Stomach (tissue), 4 donors: ENCODE results near the gene DUOX2.

ENCODE experiments used
- CTCF ChIP-seq, 7 experiments: fragments of 450-650 bp in 4 of 7; fragments of 200-600 bp in 3 of 7; sonication (generic) in 3 of 7; IDR thresholded peaks; one replicate each; pipeline ENCODE4 v1.5.1; 2016 to 2019; ENCODE audit warnings: antibody characterized with exemption in 7 of 7, control low read depth in 2 of 7, mild to moderate bottlenecking in 1 of 7
- EP300 ChIP-seq: sonication (generic); formaldehyde crosslinking; IDR thresholded peaks from one replicate; pipeline ENCODE4 v1.6.1; 2017; ENCODE audit warnings: antibody characterized with exemption
- POLR2A ChIP-seq, 4 donors: fragments of 450-650 bp; IDR thresholded peaks; one replicate each; pipeline ENCODE4 v1.6.1; 2016; ENCODE audit warnings: antibody characterized with exemption in 4 of 4, control low read depth in 2 of 4, mild to moderate bottlenecking in 1 of 4, moderate library complexity in 1 of 4
- POLR2AphosphoS5 ChIP-seq, 3 donors: sonication (generic); formaldehyde crosslinking; IDR thresholded peaks; one replicate each; pipeline ENCODE4 v1.6.1; 2016; ENCODE audit warnings: antibody characterized with exemption in 3 of 3

- TF ChIP-seq CTCF (IDR thresholded peaks at IDR 0.05) (no peak), POLR2A (IDR thresholded peaks at IDR 0.05) (no peak), POLR2AphosphoS5 (IDR thresholded peaks at IDR 0.05) (no peak), EP300 (no peak)
Measured at GRCh38 chr15:45156744-45157455, 42.9 kb upstream of the DUOX2 start.
